Endothelial cell of umbilical vein (primary cell): ENCODE measurements around the gene FAM168B. TPM values are rescaled to one million over a fixed set of nuclear protein-coding genes. Genes with fewer than 3 reads are reported as not detected.
A peak's percentile ranks its signal among the peaks of the same experiment; 100 is the strongest.

Experiments used
- BruUV-seq: library from RNA; stranded (reverse); fragments of 400-500 nt; replicated peaks from 2 replicates; lab custom pipeline; 2021; lab: Mats Ljungman, UMichigan
- CTCF ChIA-PET: fragments of 300-600, 350-600 bp; sonication (Branson Sonifier 250); formaldehyde crosslinking; loops from one replicate; lab custom pipeline; 2021; ENCODE audit warnings: antibody characterized with exemption, inconsistent platforms; lab: Charles Lee
- POLR2A ChIA-PET: fragments of 300-600, 350-600 bp; sonication (Branson Sonifier 250); formaldehyde crosslinking; loops from one replicate; lab custom pipeline; 2021; ENCODE audit warnings: antibody characterized with exemption, inconsistent platforms; lab: Charles Lee
- DNase-seq: peaks from one replicate; pipeline ENCODE4 v3.0.0-alpha.2; 2011; ENCODE audit warnings: low read depth, low spot score
- FAIRE-seq: peaks from 2 replicates; lab custom pipeline; 2011; peaks lifted over from hg19 to GRCh38; lab: Jason Lieb, UNC
- H2AFZ ChIP-seq: 2 replicates; pipeline ENCODE4 v1.6.0; 2012; ENCODE audit warnings: low read depth, low read length, control low read depth, inconsistent platforms
- H3K27ac ChIP-seq: 2 replicates; pipeline ENCODE4 v1.5.1; 2011; ENCODE audit warnings: low read depth, mild to moderate bottlenecking, control low read depth, low read length, moderate library complexity; ENCODE audit not compliant: insufficient read depth
- H3K27me3 ChIP-seq, 2 experiments: 2 replicates each; pipeline versions ENCODE4 v1.6.0 to v1.6.1; 2011; ENCODE audit warnings: low read length in 2 of 2, mixed read lengths in 1 of 2; ENCODE audit not compliant: control insufficient read depth in 2 of 2, insufficient read depth in 2 of 2
- H3K36me3 ChIP-seq, 2 experiments: 2 replicates in 1 of 2; 3 replicates in 1 of 2; pipeline ENCODE4 v1.5.1; 2011; ENCODE audit warnings: low read length in 2 of 2, mild to moderate bottlenecking in 1 of 2, moderate library complexity in 1 of 2; ENCODE audit not compliant: control insufficient read depth in 2 of 2, insufficient read depth in 2 of 2; ENCODE audit errors: extremely low read depth in 1 of 2
- H3K4me1 ChIP-seq: 3 replicates; pipeline ENCODE4 v1.5.1; 2011; ENCODE audit warnings: mild to moderate bottlenecking, low read length; ENCODE audit not compliant: control insufficient read depth, insufficient read depth; ENCODE audit errors: extremely low read depth
- H3K4me2 ChIP-seq: 2 replicates; pipeline ENCODE4 v1.6.1; 2011; ENCODE audit warnings: low read length, control low read depth, mixed read lengths; ENCODE audit not compliant: insufficient read depth
- H3K4me3 ChIP-seq, 3 experiments: fragments of 200-600 bp in 1 of 3; sonication (generic), shearing (Covaris generic) in 1 of 3; replicated peaks in 1 of 3; 2 replicates each; pipeline ENCODE4 v1.5.1; 2011 to 2016; ENCODE audit warnings: control low read depth in 3 of 3, low read length in 3 of 3, mild to moderate bottlenecking in 2 of 3, inconsistent platforms in 1 of 3, low read depth in 1 of 3, moderate library complexity in 1 of 3; ENCODE audit not compliant: insufficient read depth in 1 of 3
- H3K79me2 ChIP-seq: 2 replicates; pipeline ENCODE4 v1.6.0; 2012; ENCODE audit warnings: low read length, inconsistent platforms; ENCODE audit not compliant: control insufficient read depth, insufficient read depth
- H3K9ac ChIP-seq: replicated peaks from 2 replicates; pipeline ENCODE3; 2011; ENCODE audit warnings: low read length, control low read depth; ENCODE audit not compliant: insufficient read depth; ENCODE audit errors: extremely low read depth
- H3K9me1 ChIP-seq: replicated peaks from 3 replicates; pipeline ENCODE4 v1.6.0; 2011; ENCODE audit warnings: mild to moderate bottlenecking, low read length; ENCODE audit not compliant: control insufficient read depth, insufficient read depth; ENCODE audit errors: extremely low read depth
- H3K9me3 ChIP-seq: replicated peaks from 2 replicates; pipeline ENCODE4 v1.5.1; 2012; ENCODE audit warnings: low read length, inconsistent platforms; ENCODE audit not compliant: control insufficient read depth, insufficient read depth
- H4K20me1 ChIP-seq: replicated peaks from 2 replicates; pipeline ENCODE3; 2011; ENCODE audit warnings: mild to moderate bottlenecking, low read length; ENCODE audit not compliant: control insufficient read depth, insufficient read depth; ENCODE audit errors: extremely low read depth
- EZH2 ChIP-seq: IDR thresholded peaks from 2 replicates; pipeline ENCODE4 v1.6.1; 2012; ENCODE audit warnings: borderline replicate concordance, low read depth, mild to moderate bottlenecking, moderate library complexity, low read length, inconsistent platforms; ENCODE audit not compliant: severe bottlenecking
- FOS ChIP-seq: IDR thresholded peaks from 2 replicates; pipeline ENCODE4 v1.6.1; 2011; ENCODE audit warnings: mild to moderate bottlenecking, low read length, moderate library complexity, borderline replicate concordance; ENCODE audit not compliant: insufficient read depth
- GATA2 ChIP-seq: IDR thresholded peaks from 2 replicates; pipeline ENCODE4 v1.7.0; 2011; ENCODE audit warnings: low read depth, mild to moderate bottlenecking, moderate library complexity, mixed read lengths, low read length; ENCODE audit not compliant: insufficient read length, insufficient read depth
- JUN ChIP-seq: IDR thresholded peaks from 2 replicates; pipeline ENCODE4 v1.6.1; 2011; ENCODE audit warnings: borderline replicate concordance, low read depth; ENCODE audit not compliant: insufficient read length, insufficient read depth
- MAX ChIP-seq: IDR thresholded peaks from 2 replicates; pipeline ENCODE4 v1.6.1; 2011; ENCODE audit not compliant: insufficient read depth, insufficient read length
- MYC ChIP-seq: IDR thresholded peaks from one replicate; pipeline ENCODE4 v1.6.1; 2011; ENCODE audit warnings: mild to moderate bottlenecking, low read depth, low read length
- POLR2A ChIP-seq: IDR thresholded peaks from 2 replicates; pipeline ENCODE4 v1.6.1; 2012; ENCODE audit warnings: low read depth, mild to moderate bottlenecking, control low read depth, low read length
- POLR2AphosphoS5 ChIP-seq: IDR thresholded peaks from 2 replicates; pipeline ENCODE4 v1.6.1; 2012; ENCODE audit warnings: low read depth, mild to moderate bottlenecking, control low read depth, low read length, moderate library complexity; ENCODE audit not compliant: insufficient read depth
- dilution Hi-C: fragments of 300-500 bp; cut with MboI; formaldehyde crosslinking; loops from one replicate; pipeline ENCODE4 v1.15.0; 2019; ENCODE audit warnings: low sequenced_read_pairs; ENCODE audit not compliant: extremely low pct_ligation_motif_present
- intact Hi-C: fragments of 100-400 bp; cut with micrococcal nuclease; formaldehyde crosslinking; loops from one replicate; pipeline ENCODE4 v1.10.0; 2022
- polyA plus RNA-seq, 4 experiments: library from polyadenylated mRNA; depleted of rRNA in 3 of 4; stranded (reverse) in 3 of 4; unstranded in 1 of 4; fragments of >200 nt; gene quantifications; 2 replicates each; pipeline versions ENCODE4 v1.2.1 to v1.2.3, GENCODE V29; 2011 to 2012; ENCODE audit warnings: missing spikeins in 1 of 4
- total RNA-seq: library from RNA; stranded (reverse); gene quantifications from 2 replicates; pipeline ENCODE4 v1.2.3, GENCODE V29; 2021
- TF ChIP-seq, protein P1 (sequence below), 2 donors: IDR thresholded peaks; 1 replicate in 1 of 2; 2 replicates in 1 of 2; pipeline ENCODE4 v1.5.1; 2011; ENCODE audit warnings: low read length in 2 of 2, mild to moderate bottlenecking in 2 of 2, moderate library complexity in 2 of 2, control low read depth in 1 of 2, inconsistent platforms in 1 of 2, low read depth in 1 of 2; ENCODE audit not compliant: insufficient read depth in 1 of 2; ENCODE audit errors: extremely low read depth in 1 of 2

FAM168B gene
- total and polyA plus RNA-seq, 2 donors (not counting 3 experiments of a cell fraction or from before 2014, with no cell fraction given) = 109 to 183 TPM

DNA sequence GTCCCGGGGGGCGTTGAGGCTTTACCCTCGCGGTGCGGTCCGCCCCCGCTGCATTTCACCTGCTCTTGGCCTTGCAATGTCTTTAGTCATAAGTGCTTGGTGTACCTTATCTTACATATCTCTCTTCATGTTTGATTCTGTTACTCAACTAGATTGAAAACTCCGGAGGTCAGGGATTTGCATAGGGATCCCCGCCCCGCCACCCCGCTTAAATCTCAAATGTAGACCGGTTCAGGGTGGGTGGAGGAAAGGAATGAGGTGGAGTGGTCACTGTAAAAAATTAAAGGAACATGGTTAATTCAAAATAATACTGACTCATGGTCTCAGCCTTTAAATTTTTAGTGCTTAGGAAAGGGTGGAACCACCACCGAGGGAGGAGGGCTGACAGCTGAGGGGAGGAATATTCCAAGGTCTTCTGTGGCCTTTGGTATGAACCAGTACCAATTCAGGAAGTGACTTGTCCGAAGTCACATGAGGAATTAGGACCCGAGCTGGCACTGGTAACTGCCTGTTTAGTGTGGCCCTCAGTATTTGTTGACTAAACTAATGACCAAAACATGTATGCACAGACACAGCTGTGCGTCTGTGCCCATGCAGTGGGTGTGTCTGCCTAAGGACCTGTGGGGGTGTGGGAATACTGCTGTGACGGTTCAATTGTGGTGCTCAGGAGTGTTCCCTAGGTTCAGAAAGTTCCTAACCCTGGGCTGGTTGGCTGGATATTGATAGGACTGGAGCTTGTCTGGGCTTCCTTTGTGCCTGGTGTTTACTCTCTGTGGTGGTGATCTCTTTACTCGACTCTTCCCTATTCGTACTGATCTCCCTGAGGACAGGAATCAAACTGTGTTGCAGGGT is 12.9 kb upstream of the FAM168B start:
- dilution Hi-C loops (no loop called here), intact Hi-C loops (loop anchor here (1.0 to 5.0 kb wide), 2 partner anchors 13 to 386 kb away; partner anchors contain the start of genes FAM168B and MZT2A)
- Histone ChIP-seq H3K9ac (peak overlapping the region; percentile 88), H3K9me3 (no peaks in the 10 kb centered on the region), H3K9me1 (no peaks in the 10 kb centered on the region), H3K27me3 (no peaks in the 10 kb centered on the region), H3K4me1 (peaks cover 21% of the 10 kb centered on the region), H2AFZ (peak overlapping the region; percentile 62), H3K27ac (peak overlapping the region; percentile 86), H3K79me2 (peaks cover 59% of the 10 kb centered on the region), H3K4me3 (peak overlapping the region; percentile 86 to 99 (median 98)), H3K4me2 (peak overlapping the region; percentile 91), H4K20me1 (peaks cover 3% of the 10 kb centered on the region), H3K36me3 (no peaks in the 10 kb centered on the region)
- peak; percentile 57 for DNase-seq
- CTCF ChIA-PET = interaction anchor here (1.2 kb wide), 1 partner anchor 21 kb away, joined by 3 read pairs; no protein-coding TSS in a partner anchor
- TF ChIP-seq POLR2A (no peak), GATA2 (peak; percentile 22)
- POLR2A ChIA-PET = interaction anchor here (0.8 kb wide), 1 partner anchor 12 kb away, joined by 3 read pairs; no protein-coding TSS in a partner anchor
- FAIRE-seq = peak; percentile 82
- TSS peak; percentile 64 for BruUV-seq

DNA sequence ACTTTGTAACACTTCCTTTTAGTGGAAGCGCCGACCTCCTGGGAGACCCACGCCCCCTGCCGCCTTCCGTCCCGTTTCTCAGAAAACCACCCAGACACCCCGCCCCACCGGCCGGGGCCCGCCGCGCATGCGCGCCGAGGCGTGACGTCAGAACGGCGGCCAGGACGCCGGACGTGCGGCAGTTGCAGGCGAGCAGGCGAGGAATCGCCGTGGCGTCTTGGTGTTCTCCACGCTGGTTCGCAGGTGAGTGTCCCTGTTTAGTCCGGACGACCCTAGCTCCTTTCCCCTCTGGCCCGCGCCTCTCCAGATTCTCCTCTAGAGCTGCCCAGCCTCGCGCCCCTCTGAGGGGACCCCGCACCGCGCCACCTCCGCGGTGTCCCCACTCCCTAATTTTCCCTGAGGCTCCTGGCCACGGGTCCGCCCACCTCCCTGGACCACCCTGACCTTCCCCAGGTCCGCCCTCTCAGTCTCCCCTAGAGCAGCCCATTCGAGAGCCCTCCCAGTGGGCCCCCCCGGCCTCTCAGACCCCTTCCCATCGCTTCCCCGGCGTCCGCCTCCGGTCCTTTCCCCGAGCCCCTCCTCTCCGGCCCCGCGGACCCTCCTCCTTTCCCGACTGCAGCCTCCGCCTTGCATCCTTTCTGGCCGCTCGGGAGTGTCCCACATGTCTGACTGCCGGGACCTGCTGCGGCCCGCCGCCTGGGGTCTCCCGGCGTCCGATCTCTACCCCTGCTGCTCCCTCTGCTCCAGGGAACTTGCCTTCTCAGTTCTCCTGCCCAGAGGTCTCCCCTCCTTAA is 12.1 kb upstream of the FAM168B start, which contains the start of gene PLEKHB2:
Gene PLEKHB2, plus strand, starts transcription at position 181 of the 794 bp plus-strand sequence. CDS start 15,606 bp downstream, outside the sequence.
- Histone ChIP-seq H3K4me3 (peak within 1 kb of the TSS; percentile 86 to 99 (median 98)), H2AFZ (peak within 1 kb of the TSS; percentile 92), H3K4me2 (peak within 1 kb of the TSS; percentile 91), H3K27me3 (no peaks in the 10 kb centered on the region), H4K20me1 (peaks cover 3% of the 10 kb centered on the region), H3K9ac (peak within 1 kb of the TSS; percentile 88), H3K4me1 (peaks cover 21% of the 10 kb centered on the region), H3K9me3 (no peaks in the 10 kb centered on the region), H3K79me2 (peaks cover 51% of the 10 kb centered on the region), H3K27ac (peak within 1 kb of the TSS; percentile 86), H3K36me3 (no peaks in the 10 kb centered on the region), H3K9me1 (no peaks in the 10 kb centered on the region)
- ChIA-PET POLR2A (interaction anchor here (1.1 kb wide), 1 partner anchor 12 kb away, joined by 7 read pairs; the partner anchor contains the start of gene FAM168B), CTCF (interaction anchor here (0.7 to 0.9 kb wide), 3 partner anchors 12 to 28 kb away, joined by 3 to 4 read pairs (median 3); partner anchors contain the start of gene FAM168B)
- peak; percentile 93 for DNase-seq
- dilution Hi-C loops = no loop called here
- intact Hi-C loops = loop anchor here (1.0 to 5.0 kb wide), 2 partner anchors 12 to 387 kb away; partner anchors contain the start of genes FAM168B and MZT2A
- peak; percentile 93 for TF ChIP-seq POLR2A
- TF ChIP-seq FOS = no peak
- no peak for TF ChIP-seq EZH2
- no peak for TF ChIP-seq MAX
- TF ChIP-seq, protein P1, sequence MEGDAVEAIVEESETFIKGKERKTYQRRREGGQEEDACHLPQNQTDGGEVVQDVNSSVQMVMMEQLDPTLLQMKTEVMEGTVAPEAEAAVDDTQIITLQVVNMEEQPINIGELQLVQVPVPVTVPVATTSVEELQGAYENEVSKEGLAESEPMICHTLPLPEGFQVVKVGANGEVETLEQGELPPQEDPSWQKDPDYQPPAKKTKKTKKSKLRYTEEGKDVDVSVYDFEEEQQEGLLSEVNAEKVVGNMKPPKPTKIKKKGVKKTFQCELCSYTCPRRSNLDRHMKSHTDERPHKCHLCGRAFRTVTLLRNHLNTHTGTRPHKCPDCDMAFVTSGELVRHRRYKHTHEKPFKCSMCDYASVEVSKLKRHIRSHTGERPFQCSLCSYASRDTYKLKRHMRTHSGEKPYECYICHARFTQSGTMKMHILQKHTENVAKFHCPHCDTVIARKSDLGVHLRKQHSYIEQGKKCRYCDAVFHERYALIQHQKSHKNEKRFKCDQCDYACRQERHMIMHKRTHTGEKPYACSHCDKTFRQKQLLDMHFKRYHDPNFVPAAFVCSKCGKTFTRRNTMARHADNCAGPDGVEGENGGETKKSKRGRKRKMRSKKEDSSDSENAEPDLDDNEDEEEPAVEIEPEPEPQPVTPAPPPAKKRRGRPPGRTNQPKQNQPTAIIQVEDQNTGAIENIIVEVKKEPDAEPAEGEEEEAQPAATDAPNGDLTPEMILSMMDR (IDR thresholded peaks at IDR 0.05; ENCODE audit: extremely low read depth in 1 of 2, insufficient read depth in 1 of 2, low read depth in 1 of 2, low read length in 2 of 2) = peak in 1 of 2 donors; percentile 30
- no peak for TF ChIP-seq MYC
- no peak for TF ChIP-seq GATA2
- no peak for TF ChIP-seq JUN
- peak; percentile 84 for TF ChIP-seq POLR2AphosphoS5
- no TSS peak for BruUV-seq
- FAIRE-seq = peak; percentile 73
